NCI-H2196 treated with DMSO at 0.1 percent for 48 hours (cell line): ENCODE measurements around the gene EZH1.

ENCODE experiments used
- DNase-seq: peaks from one replicate; lab custom pipeline; 2025; ENCODE audit not compliant: unreplicated experiment; lab: John Stamatoyannopoulos, UW

The EZH1 gene

DNA sequence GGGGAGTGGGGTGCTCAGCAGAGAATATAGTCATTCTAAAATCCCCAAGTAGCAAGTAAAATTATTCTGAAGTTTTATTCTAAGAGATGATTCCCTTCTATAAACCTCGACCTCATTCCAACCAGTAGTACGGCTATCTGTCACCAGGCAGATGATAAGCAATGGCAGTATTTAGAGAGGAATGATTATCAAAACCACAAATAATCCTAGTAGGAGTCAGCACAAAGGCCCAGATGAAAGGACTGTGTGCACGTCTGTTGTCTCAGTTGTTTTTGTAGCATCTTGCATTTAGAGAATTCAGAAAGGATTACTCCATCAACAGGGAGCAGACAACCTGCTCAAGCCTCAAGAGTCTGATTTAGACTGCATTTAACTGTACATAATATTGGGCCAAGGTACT is 21.2 kb downstream of the EZH1 start:
- DNase-seq, result no peak

DNA sequence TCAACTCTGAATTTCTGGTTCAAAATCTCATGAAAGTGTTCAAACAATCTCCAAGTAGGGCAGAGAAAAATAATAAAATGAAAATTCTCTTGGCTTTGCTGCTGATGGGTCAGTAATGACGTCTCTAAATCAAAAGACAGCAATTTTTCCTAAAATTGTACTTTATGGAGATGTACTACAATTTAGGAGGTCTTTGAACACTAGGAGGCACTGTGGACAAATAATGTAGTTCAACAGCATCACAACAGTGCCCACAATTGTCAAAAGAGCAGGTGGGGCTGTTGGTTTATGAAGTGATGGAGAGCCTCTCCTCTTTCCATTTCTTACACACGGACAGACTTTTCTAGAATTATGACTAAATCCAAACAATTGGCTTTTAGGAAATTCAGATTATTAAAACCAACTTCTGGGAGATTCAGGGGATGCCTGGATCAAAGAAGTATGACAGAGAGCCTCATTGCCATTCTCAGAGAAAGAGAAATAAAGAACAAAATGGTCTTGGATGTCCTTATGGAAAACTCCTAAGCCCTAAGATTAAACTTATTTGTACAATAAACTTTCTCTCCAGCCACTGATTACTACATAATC is 23.8 kb downstream of the EZH1 start:
- peak; percentile 16 for DNase-seq

DNA sequence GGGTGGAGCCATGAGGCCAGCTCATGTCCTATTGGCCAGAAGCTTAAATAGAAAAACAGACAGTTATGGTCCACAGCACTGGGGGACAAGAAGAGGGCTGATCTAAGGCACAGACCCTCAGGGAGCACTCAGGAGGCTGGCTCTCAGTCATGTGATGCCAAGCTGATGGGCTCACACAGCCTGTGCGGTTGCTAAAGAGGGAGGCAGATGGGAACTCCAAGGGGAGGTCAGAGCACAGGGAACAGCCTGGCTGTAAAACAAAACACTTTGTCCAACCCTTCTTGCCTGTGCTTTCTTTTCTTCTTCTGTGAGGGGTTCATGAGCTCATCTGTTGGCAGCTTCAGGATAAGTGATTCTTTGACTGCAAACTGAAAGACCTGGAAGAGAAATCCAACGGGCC is 35.3 kb downstream of the EZH1 start:
- no peak for DNase-seq

DNA sequence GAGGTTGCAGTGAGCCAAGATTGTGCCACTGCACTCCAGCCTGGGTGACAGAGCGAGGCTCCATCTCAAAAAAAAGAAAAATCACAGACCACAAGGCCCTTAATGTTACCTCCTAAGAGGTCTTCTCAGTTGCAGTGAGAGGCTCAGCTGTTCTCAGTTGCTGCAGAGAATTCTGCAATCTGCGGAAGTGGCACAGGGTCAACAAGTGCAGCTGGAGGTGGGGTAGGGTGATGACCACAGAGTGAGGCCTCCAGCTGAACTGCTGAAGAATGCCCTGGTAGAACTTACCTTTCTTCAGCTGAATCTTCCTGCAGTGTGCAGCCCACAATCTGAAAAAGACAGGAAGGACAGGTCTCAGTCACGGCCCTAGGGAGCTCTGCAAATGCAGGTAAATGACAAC is 36.3 kb downstream of the EZH1 start:
- no peak for DNase-seq

DNA sequence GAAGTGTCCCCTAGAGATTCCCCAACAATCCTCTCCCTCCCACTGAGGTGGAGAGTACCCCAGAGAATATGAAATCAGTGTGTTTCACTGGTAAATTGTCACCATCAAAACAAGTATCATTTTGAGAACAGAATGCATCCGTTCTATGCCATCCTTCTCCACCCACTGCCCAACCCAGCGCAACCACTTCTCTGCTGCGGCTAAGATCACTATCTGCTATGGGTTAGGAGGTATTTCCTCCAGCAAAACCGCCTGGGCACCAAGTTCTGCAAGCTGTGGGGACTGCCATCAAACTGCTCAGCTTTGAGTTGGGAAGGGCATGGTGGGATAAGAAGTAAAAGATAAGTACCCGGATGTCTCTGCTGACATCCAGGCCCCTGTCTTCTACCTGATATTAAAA is 38.1 kb downstream of the EZH1 start:
- no peak for DNase-seq

DNA sequence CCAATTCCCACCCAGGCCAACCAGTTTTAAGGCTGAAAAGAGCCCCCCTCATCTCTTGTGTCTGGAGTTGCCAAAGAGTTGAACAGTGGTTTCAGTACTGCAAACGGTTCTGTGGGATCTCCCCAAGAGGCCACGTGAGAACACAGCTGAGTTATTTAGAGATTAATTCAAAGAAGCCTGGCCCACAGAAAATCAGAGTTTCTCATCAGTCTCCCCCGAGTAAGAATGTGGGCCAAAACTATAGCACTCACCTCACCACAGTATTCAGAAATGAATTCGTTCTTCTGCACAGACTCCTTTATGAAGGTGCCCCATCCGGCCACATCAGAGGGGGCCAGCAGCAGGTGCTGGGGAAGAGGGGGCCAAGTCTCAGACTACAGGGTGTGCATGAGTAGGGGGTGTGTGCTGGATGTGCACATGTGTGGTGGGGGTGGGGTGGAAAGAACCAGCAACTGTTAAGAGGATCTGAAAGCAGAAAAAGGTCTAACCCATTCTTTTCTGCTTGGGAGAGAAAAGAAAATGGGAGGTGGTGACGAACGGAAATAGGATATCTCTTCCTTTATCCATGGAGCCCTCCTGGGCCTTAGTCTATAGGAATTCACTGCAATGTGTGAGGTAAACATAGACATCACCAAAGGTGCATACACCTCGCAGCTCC is 39.9 kb downstream of the EZH1 start:
- no peak for DNase-seq

DNA sequence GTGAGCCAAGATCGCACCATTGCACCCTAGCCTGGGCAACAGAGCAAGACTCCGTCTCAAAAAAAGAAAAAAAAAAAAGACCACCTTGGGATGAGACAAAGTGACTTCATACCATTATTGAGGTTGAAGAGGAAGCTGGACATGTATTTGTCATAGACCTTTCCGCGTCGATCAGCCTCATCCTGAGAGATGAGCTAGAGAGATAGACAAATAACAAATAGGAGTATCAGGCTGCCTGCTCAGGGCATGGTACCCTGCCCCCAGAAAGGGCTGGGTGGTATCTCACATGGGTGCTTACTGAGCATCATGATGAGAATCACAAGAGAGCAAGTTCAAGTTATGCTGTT is 40.4 kb downstream of the EZH1 start:
- DNase-seq, result no peak

DNA sequence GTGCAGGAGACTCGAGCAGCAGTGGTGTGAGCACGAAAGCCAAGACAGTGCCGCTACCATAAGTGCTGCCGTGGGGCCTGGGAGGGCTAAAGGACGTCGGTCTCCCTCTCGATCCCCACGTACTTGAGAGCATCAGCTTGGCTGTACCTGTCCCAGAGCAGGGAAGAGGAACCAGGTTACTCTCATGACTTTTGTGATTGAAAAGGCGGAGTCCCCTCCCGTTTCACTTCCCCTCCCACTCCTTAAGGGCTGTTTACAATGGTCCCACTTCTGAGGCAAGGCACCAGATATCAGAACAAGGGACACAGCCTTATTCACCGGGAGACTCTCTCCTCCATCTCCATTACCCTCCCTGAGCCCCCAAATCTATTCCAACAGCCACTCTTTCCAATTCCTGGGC is 42.4 kb downstream of the EZH1 start:
- no peak for DNase-seq

DNA sequence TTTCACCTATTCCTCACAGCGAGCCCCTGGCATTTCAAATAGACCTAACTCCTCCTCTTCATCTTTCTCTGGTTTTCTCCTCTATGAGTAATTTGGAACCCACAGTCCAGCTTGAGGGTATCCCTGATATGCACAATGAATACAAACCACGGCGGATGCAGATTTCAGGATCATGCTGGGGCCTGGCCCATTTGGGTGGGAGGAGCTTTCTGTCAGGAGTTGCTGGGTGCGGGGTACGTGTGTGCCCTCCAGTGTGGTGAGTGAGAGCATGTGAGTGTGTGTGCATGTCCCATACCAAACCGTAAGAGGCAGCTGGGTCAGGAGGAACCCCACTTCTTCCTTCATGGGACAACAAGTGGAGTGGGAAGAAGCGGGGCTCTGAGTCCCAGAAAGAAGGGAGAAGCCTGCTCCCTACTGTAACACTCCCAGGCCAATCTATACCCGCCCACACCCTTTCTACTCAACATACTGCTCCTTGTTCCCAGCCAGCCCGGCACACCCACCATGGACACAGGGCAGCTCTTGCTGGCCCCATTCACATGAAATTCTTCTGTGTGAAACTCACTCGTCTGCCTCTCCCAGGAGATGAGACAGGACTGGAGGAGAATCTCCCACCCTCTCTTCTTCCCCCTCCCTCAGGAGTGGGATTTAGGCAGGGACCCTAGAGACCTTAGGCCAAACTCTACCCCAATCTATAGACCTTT is 44.1 kb downstream of the EZH1 start:
- no peak for DNase-seq

DNA sequence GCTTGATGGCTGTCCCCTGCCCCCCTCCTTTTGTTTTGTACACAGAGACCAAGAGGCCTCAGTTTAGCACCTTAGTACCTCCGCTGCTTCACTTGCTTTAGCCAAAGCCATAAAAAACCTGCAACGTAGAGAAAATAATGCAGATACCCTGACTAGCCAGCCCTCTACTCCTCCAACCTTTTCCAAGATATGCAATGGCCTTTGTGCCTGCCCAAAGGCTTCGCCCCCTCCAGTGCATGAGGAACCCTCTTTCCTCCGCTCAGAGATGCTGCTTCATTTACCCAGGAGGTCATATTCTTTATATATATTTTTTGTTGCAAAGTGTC is 45.5 kb downstream of the EZH1 start:
- DNase-seq, result no peak

DNA sequence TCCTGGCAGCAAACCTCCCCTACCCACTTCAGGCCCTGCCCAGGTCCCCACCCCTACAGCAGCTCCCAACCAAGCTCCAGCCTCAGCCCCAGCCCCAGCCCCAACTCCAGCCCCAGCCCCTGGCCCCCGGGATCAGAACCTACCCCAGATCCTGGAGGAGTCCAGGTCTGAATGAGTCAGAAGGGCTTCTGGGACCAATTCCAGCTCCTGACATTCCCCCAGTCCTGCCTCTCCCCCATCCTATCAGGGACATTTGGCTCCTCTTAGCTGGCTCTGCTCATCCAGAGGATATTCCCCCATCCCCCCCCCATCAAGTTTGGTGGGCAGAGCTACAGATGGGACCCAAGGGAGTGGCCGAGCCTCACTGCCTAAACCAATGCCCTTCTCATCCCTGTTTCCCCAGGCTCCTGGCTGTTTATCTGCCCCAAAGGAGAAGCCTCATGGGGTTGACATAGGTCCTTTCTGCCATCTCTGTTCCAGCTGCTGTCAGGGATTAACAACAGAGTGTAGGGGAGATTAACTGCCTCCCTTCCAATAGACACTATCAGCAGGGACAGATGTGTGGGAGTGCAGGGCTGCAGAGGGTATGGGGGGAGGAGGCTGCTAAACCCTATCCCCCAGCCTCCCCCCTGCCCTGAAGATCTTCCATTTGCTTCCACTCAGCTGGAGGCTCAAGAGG is 46.0 kb downstream of the EZH1 start:
- DNase-seq, result no peak

DNA sequence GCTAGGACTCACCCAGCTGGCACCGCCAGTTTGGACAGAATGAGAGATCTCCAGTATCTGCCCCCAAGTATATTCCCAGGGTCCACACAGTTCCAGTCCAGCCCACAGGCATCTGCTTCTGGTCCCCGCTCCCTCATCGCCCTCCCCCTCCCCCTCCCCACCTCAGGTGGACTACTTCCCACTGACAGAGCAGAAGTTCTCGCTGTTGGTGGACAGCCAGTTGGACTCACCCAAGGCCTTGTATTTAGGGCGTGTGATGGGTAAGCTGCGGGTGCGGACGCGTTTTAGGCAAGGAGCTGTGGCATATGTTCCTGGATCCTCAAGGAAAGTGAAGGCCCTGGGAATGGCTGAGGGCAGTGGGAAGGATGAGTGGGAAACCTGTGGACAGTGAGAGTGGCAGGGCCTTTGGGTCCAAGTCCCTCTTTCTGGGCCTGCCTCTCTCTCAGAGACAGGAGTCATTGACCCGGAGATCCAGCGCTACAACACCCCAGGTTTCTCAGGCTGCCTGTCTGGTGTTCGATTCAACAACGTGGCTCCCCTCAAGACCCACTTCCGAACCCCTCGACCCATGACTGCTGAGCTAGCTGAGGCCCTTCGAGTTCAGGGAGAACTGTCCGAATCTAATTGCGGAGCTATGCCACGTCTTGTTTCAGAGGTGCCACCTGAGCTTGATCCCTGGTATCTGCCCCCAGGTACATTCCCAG is 47.6 kb downstream of the EZH1 start:
- DNase-seq, result no peak

DNA sequence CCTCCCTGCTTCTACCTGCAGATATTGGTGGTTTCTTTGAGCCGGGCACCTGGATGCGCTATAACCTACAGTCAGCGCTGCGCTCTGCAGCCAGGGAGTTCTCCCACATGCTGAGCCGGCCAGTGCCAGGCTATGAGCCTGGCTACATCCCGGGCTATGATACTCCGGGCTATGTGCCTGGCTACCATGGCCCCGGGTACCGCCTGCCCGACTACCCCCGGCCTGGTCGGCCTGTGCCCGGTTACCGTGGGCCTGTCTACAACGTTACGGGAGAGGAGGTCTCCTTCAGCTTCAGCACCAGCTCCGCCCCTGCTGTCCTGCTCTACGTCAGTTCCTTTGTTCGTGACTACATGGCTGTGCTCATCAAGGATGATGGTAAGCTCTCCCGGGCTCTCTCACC is 49.3 kb downstream of the EZH1 start:
- DNase-seq, result no peak

DNA sequence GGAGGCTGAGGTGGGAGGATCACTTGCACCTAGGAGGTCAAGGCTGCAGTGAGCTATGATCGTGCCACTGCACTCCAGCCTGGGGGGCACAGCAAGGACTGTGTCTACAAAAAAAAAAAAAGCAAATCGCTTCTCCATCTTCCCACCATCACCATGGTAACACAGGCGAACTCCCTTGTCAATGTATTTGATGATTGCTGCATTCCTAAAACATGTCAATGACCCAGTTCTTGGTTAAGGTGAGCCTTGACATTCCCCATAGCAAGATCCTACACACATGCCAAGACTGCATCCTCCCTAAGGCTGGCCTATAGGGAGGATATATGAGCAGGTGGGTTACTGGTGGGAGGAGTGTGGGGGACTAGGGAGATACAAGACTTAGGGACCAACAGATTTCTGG is 50.3 kb downstream of the EZH1 start:
- no peak for DNase-seq

DNA sequence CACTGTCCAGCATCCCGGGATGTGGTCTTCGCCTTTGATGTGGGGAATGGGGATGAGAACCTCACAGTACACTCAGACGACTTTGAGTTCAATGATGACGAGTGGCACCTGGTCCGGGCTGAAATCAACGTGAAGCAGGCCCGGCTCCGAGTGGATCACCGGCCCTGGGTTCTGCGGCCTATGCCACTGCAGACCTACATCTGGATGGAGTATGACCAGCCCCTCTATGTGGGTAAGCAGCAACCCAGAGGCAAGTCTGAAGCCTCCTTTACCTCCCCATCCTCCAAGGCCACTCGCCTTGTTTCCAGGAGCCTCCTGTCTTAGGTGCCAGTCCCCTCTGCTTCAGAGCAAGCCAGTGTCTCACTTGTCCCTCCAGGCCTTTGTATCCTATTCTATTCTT is 52.4 kb downstream of the EZH1 start:
- no peak for DNase-seq

DNA sequence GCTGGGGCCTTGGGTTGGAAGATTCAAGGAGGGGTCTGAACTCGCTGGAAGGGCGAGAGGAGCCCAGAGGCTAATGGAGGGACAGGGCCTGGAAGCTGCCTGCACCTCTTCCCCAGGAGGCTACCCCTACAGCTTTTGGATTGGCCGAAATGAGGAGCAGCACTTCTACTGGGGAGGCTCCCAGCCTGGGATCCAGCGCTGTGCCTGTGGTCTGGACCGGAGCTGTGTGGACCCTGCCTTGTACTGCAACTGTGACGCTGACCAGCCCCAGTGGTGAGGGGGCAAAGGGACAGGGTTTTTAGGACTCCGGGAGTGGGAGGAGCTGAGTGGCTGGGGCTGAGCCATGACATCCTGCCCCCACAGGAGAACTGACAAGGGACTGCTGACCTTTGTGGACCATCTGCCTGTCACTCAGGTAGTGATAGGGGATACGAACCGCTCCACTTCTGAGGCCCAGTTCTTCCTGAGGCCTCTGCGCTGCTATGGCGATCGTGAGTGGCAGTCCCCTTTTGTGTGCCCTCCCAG is 53.8 kb downstream of the EZH1 start:
- DNase-seq, result no peak

DNA sequence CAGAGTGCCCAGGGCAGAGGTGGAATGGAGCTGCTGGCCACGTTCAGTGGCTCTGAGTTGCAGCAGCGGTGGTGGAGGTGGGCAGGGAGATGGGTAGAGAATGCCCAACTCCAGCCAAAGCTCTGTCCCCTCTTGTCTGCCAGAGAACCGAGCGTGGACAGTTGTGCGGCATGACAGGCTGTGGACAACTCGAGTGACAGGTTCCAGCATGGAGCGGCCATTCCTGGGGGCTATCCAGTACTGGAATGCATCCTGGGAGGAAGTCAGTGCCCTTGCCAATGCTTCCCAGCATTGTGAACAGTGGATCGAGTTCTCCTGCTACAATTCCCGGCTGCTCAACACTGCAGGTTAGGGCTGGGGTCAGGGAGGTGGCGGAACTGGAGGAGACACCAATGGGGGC is 54.2 kb downstream of the EZH1 start:
- no peak for DNase-seq

DNA sequence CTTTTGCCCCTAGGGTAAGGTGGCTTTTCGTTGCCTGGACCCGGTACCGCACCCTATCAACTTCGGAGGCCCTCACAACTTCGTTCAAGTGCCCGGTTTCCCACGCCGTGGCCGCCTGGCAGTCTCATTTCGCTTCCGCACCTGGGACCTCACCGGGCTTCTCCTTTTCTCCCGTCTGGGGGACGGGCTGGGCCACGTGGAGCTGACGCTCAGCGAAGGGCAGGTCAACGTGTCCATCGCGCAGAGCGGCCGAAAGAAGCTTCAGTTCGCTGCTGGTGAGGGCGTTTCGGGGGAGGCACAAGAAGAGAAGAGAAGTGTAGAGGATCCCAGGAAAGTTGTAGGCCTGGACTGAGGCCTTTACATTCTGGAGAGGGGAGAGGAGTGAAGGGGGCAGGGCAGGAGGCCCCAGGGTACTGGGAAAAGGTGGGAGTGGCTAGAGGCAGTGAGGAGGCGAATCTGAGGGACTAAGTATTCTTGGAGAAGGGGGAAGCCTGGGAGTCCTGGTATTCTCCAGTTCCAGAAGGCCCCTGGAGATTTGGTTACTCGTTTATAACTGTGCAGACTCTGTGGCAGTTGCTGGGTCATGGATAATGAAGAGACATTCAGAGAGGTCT is 57.0 kb downstream of the EZH1 start:
- DNase-seq, result no peak

DNA sequence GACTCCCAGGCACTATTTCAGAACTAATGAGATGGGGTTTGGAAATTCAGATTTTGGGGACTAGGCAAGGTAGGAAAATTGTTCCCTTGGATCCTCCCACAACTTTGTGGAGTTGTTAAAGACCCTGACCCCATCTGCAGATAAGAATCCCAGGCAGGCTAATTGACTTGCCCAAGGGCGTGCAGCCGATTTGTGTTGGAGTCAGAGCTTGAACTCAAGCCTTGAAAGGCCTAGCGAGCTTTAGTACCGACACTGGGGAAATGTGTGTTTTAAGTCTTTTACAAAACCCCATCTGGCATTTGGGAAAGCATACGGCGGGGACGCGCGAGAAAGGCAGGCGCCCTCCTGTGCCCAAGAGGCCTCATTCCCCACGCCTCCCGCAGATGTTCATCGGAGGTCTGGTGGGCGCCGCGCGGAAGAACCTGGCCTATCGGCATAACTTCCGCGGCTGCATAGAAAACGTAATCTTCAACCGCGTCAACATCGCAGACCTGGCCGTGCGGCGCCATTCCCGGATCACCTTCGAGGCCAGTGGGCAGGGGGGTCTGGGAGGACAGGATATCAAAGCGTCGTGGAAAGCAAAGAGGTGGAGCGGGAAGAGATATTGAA is 58.2 kb downstream of the EZH1 start:
- DNase-seq, result no peak

DNA sequence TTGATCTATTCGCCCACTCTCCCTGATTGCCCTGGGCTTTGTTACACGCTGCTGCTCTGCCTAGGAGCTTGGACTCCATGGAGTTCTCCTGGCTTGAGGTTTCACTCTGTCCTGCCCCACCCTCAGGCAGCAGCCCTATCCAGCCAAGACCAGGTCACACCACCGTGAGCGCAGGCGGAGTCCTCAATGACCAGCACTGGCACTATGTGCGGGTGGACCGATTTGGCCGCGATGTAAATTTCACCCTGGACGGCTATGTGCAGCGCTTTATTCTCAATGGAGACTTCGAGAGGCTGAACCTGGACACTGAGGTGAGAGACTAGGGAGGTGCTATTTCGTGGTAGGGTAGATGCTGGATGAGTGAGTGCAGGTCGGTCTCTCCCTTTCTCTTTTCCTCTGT is 59.0 kb downstream of the EZH1 start:
- no peak for DNase-seq
